LoVo (cell line): Measurements from ENCODE around the gene SMLR1.

Experiments used
- DNase-seq: peaks from one replicate; pipeline ENCODE4 v3.0.0-alpha.2; 2016; ENCODE audit warnings: low spot score

Gene SMLR1

GRCh38 chr6:130825772-130826441, 1.3 kb upstream of the SMLR1 start:
- DNase-seq, result no peak

- DNase-seq, result no peak
These were observed 562 bp upstream of the SMLR1 start for GRCh38 chr6:130826442-130827246.

- DNase-seq, result no peak
These were observed 2.2 kb downstream of the SMLR1 start for GRCh38 chr6:130829333-130829910.

- DNase-seq, result no peak
These were observed 4.4 kb downstream of the SMLR1 start for GRCh38 chr6:130831607-130832006.

- DNase-seq, result no peak
These were observed 6.4 kb downstream of the SMLR1 start for GRCh38 chr6:130833569-130833968.

GRCh38 chr6:130834482-130835251, 7.5 kb downstream of the SMLR1 start:
- DNase-seq, result no peak

GRCh38 chr6:130836055-130836640, 8.9 kb downstream of the SMLR1 start:
- DNase-seq, result no peak

- DNase-seq, result no peak
These were observed 9.9 kb downstream of the SMLR1 start for GRCh38 chr6:130837067-130837466.

- DNase-seq, result no peak
These were observed 11.1 kb downstream of the SMLR1 start for GRCh38 chr6:130838250-130838860.

- DNase-seq, result no peak
These were observed 11.7 kb downstream of the SMLR1 start for GRCh38 chr6:130838951-130839350.

- DNase-seq, result no peak
These were observed 12.2 kb downstream of the SMLR1 start for GRCh38 chr6:130839379-130839778.

- DNase-seq, result no peak
These were observed 12.8 kb downstream of the SMLR1 start for GRCh38 chr6:130840050-130840449.

- no peak for DNase-seq
These were observed 14.0 kb downstream of the SMLR1 start for GRCh38 chr6:130841128-130841728.

GRCh38 chr6:130843575-130844320, 16.5 kb downstream of the SMLR1 start:
- DNase-seq, result peak; percentile 24

GRCh38 chr6:130846501-130846900, 19.3 kb downstream of the SMLR1 start:
- no peak for DNase-seq

- no peak for DNase-seq
These were observed 20.1 kb downstream of the SMLR1 start for GRCh38 chr6:130847001-130847910.

GRCh38 chr6:130848945-130849344, 21.7 kb downstream of the SMLR1 start:
- DNase-seq, result no peak

- no peak for DNase-seq
These were observed 22.4 kb downstream of the SMLR1 start for GRCh38 chr6:130849594-130849993.

- no peak for DNase-seq
These were observed 23.8 kb downstream of the SMLR1 start for GRCh38 chr6:130851026-130851425.
